Measurements from ENCODE around the gene DLGAP3.

GRCh38 chr1:34900775-34901502 is 28.5 kb downstream of the DLGAP3 start:
- no peak for TF ChIP-seq CTCF (IDR thresholded peaks at IDR 0.05)
- no peak for TF ChIP-seq POLR2A (IDR thresholded peaks at IDR 0.05)

Data from heart left ventricle (tissue), 13 donors.